Ishikawa (cell line): ENCODE data around the gene GDF2.

Source experiments
- CEBPB ChIP-seq: IDR thresholded peaks from 2 replicates; pipeline ENCODE4 v1.6.1; 2012
- CREB1 ChIP-seq: IDR thresholded peaks from 2 replicates; pipeline ENCODE4 v1.6.1; 2012; ENCODE audit warnings: low read depth
- EGR1 ChIP-seq: IDR thresholded peaks from 2 replicates; pipeline ENCODE4 v1.6.1; 2012
- EP300 ChIP-seq: IDR thresholded peaks from 2 replicates; pipeline ENCODE4 v1.6.1; 2012; ENCODE audit warnings: borderline replicate concordance
- FOXM1 ChIP-seq: IDR thresholded peaks from 2 replicates; pipeline ENCODE4 v1.6.1; 2012; ENCODE audit warnings: low read depth, borderline replicate concordance
- NFIC ChIP-seq: IDR thresholded peaks from 2 replicates; pipeline ENCODE4 v1.6.1; 2012
- RAD21 ChIP-seq: IDR thresholded peaks from 2 replicates; pipeline ENCODE4 v1.6.1; 2012; ENCODE audit warnings: low read depth
- TAF1 ChIP-seq: IDR thresholded peaks from 2 replicates; pipeline ENCODE4 v1.6.1; 2012; ENCODE audit warnings: low read depth, mild to moderate bottlenecking
- TCF12 ChIP-seq: IDR thresholded peaks from 2 replicates; pipeline ENCODE4 v1.6.1; 2012; ENCODE audit warnings: low read depth
- TEAD4 ChIP-seq: IDR thresholded peaks from 2 replicates; pipeline ENCODE4 v1.6.1; 2012
- YY1 ChIP-seq: IDR thresholded peaks from 2 replicates; pipeline ENCODE4 v1.6.1; 2012; ENCODE audit warnings: low read depth
- ZBTB7A ChIP-seq: IDR thresholded peaks from 2 replicates; pipeline ENCODE4 v1.6.1; 2012; ENCODE audit warnings: low read depth
- TF ChIP-seq, protein P1 (sequence below): IDR thresholded peaks from 2 replicates; pipeline ENCODE4 v1.6.1; 2012; ENCODE audit warnings: low read depth, mild to moderate bottlenecking
- TF ChIP-seq, protein P2 (sequence below): IDR thresholded peaks from 2 replicates; pipeline ENCODE4 v1.6.1; 2012
- TF ChIP-seq, protein P3 (sequence below): IDR thresholded peaks from 2 replicates; pipeline ENCODE4 v1.6.1; 2012

GDF2 gene

DNA sequence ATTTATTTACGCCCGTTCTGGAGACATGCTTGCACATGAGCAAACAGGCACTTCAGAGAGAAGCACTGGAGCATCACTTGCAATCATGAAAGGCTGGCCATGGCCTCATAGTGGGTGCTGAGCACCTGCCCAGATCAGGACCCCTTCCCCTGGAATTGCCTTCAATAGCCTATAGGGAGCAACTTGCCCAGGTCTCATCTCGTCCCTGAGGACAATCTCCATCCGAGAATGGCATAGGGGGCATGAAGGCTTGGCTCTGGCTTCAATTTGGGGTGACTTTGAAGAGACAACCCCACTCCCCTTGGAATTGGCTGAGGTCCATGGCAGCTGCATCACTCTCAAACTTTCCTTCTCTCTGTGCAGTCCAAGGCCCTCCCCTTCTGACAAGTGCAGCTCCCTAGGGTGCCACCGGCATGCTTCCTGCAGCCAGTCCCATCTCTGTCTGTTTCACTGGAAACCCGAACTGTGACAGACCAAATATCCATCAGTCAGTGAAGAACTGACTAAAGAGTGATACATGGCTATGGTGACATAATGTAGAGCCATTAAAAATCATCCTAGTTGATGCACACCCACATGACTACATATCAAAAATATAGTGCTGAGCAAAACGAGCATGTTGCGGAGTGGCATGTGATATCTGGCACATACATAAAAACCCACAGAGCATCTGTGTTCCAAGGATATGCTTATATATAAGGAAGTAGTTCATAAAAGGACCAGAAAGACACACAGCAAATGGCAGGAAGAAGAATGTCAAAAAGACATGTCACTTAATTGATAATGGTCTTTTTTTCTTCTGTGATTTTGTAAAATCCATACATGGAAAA is 12.4 kb downstream of the GDF2 start:
- TF ChIP-seq CEBPB: no peak
- TF ChIP-seq TEAD4: no peak
- TF ChIP-seq RAD21: no peak

DNA sequence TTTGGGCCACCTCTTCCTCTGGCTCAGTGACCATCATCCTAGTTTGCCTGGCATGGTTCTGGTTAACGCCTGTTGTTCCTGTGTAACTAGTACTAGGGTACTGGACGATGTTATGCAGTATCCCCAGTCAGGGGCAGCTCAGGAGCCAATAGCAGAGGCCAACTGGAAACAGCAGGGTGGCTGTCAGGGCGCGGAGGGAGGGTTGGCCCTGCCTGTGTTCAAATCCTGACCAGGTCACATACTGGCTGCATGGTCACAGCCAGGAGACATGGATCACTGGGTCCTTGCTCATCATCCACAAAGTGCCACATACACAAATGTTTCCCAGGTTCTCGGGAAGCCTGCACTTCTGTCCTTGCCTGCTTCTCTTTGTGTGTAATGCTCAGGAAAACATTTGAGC is 13.7 kb downstream of the GDF2 start:
- no peak for TF ChIP-seq RAD21
- TF ChIP-seq YY1: no peak
- TF ChIP-seq, protein P1, sequence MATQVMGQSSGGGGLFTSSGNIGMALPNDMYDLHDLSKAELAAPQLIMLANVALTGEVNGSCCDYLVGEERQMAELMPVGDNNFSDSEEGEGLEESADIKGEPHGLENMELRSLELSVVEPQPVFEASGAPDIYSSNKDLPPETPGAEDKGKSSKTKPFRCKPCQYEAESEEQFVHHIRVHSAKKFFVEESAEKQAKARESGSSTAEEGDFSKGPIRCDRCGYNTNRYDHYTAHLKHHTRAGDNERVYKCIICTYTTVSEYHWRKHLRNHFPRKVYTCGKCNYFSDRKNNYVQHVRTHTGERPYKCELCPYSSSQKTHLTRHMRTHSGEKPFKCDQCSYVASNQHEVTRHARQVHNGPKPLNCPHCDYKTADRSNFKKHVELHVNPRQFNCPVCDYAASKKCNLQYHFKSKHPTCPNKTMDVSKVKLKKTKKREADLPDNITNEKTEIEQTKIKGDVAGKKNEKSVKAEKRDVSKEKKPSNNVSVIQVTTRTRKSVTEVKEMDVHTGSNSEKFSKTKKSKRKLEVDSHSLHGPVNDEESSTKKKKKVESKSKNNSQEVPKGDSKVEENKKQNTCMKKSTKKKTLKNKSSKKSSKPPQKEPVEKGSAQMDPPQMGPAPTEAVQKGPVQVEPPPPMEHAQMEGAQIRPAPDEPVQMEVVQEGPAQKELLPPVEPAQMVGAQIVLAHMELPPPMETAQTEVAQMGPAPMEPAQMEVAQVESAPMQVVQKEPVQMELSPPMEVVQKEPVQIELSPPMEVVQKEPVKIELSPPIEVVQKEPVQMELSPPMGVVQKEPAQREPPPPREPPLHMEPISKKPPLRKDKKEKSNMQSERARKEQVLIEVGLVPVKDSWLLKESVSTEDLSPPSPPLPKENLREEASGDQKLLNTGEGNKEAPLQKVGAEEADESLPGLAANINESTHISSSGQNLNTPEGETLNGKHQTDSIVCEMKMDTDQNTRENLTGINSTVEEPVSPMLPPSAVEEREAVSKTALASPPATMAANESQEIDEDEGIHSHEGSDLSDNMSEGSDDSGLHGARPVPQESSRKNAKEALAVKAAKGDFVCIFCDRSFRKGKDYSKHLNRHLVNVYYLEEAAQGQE: no peak
- no peak for TF ChIP-seq ZBTB7A
- no peak for TF ChIP-seq TAF1
- TF ChIP-seq TCF12: no peak
- TF ChIP-seq EGR1: no peak
- TF ChIP-seq, protein P2, sequence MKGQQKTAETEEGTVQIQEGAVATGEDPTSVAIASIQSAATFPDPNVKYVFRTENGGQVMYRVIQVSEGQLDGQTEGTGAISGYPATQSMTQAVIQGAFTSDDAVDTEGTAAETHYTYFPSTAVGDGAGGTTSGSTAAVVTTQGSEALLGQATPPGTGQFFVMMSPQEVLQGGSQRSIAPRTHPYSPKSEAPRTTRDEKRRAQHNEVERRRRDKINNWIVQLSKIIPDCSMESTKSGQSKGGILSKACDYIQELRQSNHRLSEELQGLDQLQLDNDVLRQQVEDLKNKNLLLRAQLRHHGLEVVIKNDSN: no peak

DNA sequence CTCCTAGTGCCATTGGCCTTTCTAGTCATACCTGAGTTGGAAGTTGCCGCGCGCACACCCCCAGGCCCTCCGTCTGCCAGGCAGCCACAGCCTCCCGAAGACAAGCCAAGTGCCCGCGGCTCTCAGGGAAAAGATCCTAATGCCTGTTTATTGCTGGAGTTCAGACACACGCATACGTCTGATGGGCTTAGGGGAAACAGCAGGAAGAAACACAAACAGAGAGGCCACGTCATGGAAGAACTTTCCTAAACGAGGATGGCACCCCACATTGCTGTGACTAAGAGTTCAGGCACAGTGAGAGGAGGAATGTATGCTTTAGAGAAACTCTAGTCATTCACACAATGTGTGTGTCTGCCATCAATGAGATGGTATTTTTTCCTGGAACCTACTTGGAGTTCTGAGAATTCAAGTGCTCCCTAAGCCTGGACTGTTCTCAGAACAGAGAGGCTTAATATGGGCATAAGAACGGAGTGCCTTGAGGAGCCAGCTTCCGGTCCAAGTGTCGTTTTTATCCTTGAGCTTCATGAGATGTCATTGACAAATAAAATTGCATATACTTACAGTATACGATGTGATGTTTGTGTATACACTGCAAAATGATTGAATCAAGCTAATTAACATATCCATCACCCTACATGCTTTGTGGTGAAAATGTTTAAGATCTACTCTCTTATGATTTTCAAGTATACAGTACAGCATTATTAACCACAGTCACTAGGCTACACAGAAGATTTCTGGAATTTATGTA is 14.3 kb downstream of the GDF2 start:
- no peak for TF ChIP-seq EP300
- no peak for TF ChIP-seq TEAD4
- no peak for TF ChIP-seq TAF1
- no peak for TF ChIP-seq ZBTB7A
- TF ChIP-seq NFIC: no peak
- TF ChIP-seq TCF12: no peak
- TF ChIP-seq, protein P3, sequence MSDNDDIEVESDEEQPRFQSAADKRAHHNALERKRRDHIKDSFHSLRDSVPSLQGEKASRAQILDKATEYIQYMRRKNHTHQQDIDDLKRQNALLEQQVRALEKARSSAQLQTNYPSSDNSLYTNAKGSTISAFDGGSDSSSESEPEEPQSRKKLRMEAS: no peak
- TF ChIP-seq CEBPB: no peak
- TF ChIP-seq, protein P1: no peak
- no peak for TF ChIP-seq FOXM1
- TF ChIP-seq CREB1: no peak
- TF ChIP-seq EGR1: no peak
- no peak for TF ChIP-seq RAD21
- no peak for TF ChIP-seq YY1
- TF ChIP-seq, protein P2: no peak

DNA sequence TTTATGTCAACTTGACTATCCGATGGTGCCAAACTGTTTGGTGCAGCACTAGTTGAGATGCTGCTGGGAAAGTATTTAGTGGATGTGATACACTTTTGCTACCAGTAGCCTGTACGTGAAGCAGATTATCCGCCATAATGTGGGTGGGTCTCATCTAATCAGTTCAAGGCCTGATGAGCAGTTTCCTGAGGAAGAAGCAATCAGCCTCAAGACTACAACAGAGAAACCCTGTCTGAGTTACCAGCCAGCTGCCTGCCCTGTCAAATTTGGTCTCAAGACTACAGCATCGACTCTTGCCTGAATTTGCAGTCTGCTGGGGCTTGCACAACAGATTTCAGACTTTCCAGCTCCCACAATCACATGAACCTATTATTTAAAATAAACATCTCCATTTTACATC is 15.1 kb downstream of the GDF2 start:
- TF ChIP-seq YY1: no peak
- no peak for TF ChIP-seq TCF12
- no peak for TF ChIP-seq TAF1
- TF ChIP-seq, protein P1: no peak
- TF ChIP-seq RAD21: no peak
- no peak for TF ChIP-seq FOXM1
- no peak for TF ChIP-seq EP300
- TF ChIP-seq, protein P3: no peak
- no peak for TF ChIP-seq NFIC
- no peak for TF ChIP-seq CEBPB
- no peak for TF ChIP-seq CREB1
- no peak for TF ChIP-seq ZBTB7A
- TF ChIP-seq EGR1: no peak
- TF ChIP-seq, protein P2: no peak
- no peak for TF ChIP-seq TEAD4
